NCI-H1092 (cell line): ENCODE data around the gene MRTFA.
"Not testable (repeated sequence)": the region's sequence is repeated elsewhere in the genome, so short reads cannot be mapped to it uniquely, and the experiment has no call there.

ENCODE experiments used
- DNase-seq: peaks from one replicate; lab custom pipeline; 2025; lab: John Stamatoyannopoulos, UW

Gene MRTFA

DNA sequence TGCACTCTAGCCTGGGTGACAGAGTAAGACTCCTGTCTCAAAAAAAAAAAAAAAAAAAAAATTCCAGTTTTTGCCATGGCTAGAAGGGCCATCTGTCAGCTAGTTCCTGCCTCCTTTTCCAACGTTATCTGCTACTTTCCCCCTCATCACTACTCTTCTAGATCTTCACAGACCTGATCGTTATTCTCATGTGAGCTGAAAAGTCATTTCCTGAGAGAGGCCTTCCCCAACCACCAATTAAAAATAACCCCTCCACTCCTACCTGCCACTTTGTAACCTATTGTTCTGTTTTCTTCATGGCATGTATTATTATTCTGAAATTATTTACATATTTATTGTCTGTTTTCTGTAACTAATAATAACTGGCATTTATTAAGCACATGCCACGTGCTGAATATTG, 241.9 kb downstream of the MRTFA start:
- DNase-seq: no peak

DNA sequence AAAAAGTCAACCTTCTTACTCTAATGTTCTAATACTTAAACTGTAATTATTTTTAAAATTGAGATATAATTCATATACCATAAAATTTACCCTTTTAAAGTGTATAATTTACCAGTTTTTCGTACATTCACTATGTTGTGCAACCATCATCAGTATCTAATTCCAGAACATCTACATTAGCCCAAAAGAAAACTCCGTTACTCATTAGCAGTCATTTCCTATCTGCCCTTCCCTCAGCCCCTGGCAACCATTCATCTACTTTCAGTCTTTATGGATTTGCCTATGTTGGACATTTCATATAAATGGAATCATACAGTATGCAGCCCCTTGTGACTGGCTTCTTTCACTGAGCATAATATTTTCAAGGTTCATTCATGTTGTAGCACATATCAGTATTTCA, 243.9 kb downstream of the MRTFA start:
- DNase-seq: no peak

DNA sequence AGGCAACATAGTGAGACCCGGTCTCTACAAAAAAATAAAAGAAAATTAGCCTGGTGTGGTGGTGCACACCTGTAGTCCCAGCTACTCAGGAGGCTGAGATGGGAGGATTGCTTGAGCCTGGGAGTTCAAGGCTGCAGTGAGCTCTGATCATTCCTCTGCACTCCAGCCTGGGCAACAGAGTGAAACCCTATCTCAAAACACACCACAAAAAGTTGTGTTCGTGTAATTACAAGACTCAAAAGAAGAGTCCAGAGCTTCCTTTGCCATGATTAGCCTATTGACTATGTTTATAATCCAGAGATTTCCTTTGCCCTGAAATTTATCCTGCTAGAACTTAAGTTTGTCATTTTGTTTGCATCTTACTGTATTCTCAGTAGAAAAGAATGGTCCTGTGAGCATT, 245.1 kb downstream of the MRTFA start:
- no peak for DNase-seq

DNA sequence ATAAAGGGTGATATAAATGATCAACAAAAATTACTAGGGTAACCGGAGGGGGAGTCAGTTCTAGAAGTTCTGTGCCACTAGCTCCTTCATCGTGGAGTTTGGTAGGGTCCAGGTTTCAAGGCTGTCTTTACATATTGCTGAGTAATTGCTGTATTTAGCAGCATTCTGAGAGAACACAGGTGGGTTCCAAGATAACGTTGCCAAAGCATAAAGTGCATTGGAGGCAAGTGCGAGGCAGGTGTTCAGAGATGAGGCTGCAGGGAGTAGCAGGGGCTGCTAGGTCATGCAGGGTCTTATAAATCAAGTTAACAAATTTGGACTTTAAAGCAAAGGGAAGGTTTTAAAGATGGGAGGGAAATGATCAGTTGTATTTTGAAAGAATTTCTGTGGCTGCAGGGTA, 248.3 kb downstream of the MRTFA start:
- DNase-seq: no peak

DNA sequence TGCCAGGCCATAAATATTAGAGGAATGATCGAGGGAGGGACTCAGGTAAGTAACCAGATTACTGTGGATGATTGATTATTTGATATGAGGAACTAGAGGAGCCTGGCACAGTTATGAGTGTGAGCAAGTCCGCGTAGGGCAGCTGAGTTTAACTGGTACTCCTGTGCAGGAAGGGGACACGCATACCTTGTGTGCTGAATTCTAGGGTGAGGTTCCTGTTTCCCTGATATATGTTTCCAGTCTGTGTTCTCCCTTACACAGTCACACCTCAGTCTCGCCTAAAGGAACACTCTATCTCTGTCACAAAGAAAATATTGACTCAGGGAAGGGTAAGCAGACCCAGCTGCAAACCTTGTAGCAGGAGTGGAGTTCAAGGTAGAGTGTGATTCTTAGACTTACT, 248.8 kb downstream of the MRTFA start:
- no peak for DNase-seq

DNA sequence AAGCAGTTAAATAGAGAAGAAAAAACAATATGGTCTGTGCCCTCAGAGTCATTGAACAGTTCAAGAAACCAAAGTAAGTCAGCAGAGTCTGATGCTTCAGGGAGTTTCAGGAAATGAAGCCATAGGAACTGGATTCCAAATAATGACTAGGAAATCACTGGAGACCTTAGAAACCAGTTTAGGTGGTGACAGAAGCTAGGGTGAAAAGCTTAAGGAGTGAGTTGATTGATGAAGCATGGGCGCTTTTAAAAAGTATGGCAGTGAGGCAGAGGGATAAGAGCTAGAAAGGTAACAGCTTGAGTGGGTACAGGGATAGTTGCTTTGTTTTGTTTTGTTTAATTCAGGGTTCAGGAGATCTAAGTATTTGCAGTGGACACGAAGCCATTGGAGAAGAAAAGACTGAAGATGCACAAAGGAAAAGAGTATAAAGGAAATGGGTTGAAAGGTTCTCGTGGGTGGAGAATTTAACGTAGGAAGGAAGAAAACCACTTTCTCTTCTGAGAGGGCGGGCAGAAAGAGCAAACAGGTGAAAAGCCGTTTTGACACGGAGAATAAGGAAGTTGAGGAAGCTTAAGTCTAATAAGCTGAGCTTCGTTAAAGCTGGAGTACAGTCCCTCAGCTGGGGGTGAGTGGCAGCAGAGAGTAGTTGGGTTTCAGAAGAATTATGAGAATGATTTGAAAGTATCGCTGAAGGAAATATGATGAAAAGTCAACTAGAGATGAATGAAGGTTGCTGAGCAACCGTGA, 251.3 kb downstream of the MRTFA start:
- no peak for DNase-seq

DNA sequence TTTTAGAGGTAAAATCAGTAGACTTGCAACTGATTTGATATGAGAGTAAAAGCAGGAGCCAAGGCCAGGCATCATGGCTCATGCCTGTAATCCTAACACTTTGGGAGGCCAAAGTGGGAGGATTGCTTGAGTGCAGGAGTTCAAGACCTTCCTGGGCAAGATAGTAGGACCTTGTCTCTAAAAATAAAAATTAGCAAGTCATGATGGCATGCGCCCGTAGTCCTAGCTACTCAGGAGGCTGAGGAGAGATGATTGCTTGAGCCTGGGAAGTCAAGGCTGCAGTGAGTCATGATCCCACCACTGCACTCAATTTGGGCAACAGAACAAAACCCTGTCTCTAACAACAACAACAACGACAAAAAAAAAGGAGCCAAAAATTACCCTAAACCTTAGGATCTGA, 252.6 kb downstream of the MRTFA start:
- DNase-seq: no peak

DNA sequence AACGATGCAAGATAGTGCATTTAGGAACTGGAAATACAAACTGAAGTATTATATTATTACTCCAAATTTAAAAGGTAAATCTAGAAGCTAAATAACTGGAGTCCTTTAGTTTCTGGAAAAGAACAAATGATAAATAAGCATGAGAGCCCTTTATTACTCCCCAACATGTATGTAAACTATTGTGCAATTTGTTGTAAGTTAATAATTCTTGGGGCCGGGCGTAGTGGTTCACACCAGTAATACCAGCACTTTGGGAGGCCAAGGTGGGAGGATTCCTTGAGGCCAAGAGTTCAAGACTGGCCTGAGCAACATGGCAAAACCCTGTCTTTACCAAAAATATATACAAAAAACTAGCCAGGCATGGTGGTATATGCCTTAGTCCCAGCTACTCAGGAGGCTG, 255.1 kb downstream of the MRTFA start:
- DNase-seq: no peak

DNA sequence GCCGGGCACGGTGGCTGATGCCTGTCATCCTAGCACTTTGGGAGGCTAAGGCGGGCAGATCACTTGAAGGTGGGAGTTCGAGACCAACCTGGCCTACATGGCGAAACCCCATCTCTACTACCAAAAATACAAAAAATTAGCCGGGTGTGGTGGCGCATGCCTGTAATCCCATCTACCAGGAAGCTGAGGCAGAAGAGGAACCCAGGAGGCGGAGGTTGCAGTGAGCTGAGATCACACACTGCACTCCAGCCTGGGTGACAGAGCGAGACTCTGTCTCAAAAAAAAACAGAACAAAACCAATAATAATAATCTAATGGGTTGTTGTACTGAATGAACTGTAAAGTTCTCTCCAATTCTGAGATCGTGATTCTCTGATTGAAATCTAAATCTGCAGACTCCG, 258.1 kb downstream of the MRTFA start:
- not testable (repeated sequence) for DNase-seq

DNA sequence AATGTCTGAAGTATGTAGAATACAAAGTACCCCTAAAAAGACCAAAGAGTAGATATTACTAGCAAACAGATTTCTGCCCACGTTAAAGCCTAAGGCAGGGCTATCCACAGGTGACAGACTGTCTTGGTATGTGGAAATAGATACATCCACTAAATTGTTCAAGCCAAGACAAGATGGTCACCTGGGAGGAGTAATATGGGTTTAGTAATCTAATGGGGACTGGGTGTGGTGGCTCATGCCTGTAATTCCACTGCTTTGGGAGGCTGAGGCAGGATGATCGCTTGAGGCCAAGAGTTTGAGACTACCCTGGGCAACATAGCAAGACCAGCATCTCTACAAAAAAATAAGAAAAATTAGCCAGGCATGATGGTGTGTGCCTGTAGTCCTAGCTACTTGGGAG, 258.6 kb downstream of the MRTFA start:
- no peak for DNase-seq

DNA sequence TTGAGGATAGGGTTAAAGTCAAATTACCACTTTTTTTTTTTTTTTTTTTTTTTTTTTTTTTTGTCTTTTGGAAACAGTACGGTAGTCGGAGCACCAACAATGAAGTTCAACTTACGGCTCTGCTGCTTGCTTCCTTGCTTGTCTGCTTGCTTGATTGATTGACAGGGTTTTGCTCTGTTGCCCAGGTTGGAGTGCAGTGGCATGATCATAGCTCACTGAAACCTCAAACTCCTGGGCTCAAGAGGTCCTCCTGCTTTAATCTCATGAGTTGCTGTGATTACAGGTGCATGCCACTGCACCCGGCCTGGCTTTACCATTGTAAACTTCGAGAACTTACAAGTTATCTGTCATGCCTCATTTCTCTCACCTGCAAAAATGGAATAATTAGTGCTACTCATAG, 260.4 kb downstream of the MRTFA start:
- DNase-seq: no peak

DNA sequence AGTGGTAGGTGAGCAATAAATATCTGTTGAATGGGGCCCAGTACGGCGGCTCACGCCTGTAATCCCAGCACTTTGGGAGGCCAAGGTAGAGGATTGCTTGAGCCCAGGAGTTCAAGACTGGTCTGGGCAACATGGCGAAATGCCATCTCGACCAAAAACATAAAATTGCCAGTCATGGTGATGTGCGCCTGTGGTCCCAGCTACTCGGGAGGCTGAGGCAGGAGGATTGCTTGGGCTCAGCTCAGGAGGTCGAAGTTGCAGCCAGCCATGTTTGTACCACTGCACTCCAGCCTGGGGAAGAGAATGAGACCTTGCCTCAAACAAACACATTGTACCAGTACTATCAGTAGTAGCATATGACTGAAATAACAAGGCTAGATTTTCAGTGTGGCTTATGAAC, 262.0 kb downstream of the MRTFA start:
- DNase-seq: no peak

DNA sequence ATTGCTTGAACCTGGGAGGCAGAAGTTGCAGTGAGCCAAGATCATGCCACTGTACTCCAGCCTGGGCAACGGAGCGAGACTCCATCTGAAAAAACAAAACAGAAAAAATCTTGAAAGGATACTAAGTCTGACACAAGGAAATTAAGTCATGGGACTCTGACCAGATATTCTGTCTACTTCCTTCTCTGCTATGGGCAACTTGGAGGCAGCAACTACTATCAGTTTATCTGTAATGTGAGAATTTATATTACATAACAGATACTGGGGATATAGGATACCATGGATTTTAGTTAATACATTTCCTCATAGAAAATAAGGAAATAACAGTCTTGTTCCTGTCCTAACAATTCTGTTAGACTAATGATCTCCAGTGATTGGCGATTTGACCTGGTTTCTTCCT, 267.7 kb downstream of the MRTFA start:
- DNase-seq: no peak

DNA sequence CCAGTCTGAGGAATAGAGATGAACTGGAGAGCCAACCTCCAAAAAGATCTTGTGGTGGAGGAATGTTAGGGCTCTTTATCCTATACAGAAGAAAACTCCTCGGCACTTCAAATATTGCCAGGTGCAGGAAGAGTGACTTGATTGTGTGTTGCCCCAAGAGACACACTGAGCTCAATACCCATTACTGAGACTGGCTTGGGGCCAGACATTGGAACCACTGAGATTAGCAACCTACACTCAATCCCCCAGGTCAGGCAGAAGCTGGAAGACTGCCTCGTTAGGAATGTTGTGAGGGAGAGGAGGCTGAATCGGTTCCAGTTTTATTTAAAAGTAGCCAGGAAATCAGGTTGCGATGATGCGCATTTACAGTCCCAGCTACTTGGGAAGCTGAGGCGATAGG, 268.5 kb downstream of the MRTFA start:
- DNase-seq: no peak

DNA sequence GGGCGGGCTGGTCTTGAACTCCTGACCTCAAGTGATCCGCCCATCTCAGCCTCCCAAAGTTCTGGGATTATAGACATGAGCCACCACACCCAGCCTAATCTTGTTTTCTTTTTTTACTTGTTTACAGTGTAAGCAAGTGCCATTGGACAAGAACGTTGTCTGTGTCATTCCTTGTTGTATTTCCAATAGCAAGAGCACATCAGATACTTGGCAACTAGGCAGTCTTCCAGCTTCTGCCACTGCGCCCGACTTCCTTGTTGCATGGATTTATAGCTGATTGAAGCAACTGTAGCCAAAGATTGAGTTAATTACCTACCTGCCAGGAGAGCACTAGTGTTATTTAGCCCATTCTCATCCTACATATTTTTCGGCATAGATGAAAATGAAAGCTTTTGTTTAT, 269.2 kb downstream of the MRTFA start:
- DNase-seq: no peak

DNA sequence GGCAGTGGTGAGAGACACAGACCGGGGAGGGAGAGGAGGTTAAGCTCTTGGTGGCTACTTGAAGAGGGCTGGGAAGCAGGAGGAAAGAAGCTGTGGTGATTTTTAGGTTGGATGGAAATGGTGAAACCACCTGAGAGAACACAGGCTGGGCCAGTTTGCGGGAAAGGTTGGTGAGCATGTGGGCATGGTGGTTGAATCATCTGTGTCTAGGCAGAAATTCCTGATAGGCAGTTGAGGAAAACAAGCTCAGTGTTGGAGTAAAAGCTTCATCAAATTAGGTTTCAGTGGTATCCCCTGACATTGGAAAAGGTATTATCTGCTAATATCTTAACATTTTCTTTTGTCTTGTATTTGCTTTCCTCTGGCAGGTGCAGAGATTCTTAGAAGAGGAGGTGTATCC, 270.5 kb downstream of the MRTFA start:
- no peak for DNase-seq

DNA sequence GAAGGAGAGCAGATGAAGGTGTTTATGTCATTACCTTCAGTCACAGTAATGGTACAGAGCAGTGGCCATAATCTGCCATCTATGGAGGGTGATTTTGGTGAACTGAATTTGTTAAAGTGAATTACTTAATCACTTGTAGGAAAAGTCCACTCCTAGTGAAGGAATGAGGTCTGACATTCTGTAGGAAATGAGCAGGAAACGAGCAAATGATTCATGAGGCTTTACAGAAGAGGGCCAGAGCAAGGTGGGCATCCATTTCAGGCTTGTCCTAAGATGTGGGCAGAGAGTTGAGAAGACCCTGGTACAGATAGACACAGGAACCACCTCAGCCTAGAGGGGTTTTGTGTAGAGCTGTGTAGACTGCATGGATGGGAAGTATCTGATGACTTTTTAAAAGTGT, 272.1 kb downstream of the MRTFA start:
- DNase-seq: no peak

DNA sequence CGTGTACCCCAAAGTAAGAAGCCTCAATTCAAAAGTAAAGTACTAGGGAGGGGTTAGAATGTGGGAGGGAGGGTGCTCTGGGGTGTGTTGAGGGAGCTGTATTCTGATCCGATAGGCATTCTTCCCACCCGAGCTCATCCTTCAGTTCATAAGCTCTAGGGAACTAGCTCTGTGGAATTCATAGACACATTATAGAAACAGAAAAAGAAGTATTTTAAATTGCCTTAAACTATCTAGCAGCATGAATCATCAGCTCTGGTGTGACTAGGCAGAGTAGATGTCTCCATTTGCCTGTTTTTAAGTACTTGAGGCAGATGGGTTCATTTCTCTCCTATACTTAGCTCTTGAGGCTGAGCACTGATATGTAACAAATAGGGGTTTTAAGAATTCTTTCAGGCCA, 273.5 kb downstream of the MRTFA start:
- no peak for DNase-seq

DNA sequence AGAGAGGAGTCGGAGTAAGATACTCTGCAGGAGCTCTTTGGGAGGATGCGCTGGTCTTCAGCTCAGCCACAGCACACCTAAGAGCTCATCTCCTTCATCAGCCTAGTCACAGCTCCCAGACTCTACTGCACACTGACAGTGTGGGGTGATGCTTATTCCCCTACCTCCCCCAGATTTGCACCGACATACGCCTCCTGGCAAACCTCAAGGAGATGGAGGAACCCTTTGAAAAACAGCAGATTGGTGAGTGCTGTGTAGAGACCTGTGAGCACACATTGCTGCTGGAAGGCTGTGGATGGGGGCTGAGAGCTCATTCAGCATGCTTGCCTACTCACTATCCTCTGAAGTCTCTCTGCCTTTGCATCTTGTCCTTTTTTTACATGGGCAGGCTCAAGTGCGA, 275.4 kb downstream of the MRTFA start:
- DNase-seq: no peak
